Measurements from ENCODE around the gene LMTK3. TPM values are rescaled to one million over a fixed set of nuclear protein-coding genes. Genes with fewer than 3 reads are reported as not detected.

Gene LMTK3
- total and polyA plus RNA-seq, 2 experiments from 2014 or later = 1.6 to 11.8 TPM

GRCh38 chr19:48477698-48478338 lies 33.8 kb downstream of the LMTK3 start (continued):
- no peak for TF ChIP-seq STAT1 (IDR thresholded peaks at IDR 0.05; ENCODE audit: unreplicated experiment)
- no peak for TF ChIP-seq ETS1 (IDR thresholded peaks at IDR 0.05)

GRCh38 chr19:48477067-48477685 lies 34.5 kb downstream of the LMTK3 start:
- no peak for DNase-seq (ENCODE audit: low spot score)
- H3K36me3 Mint-ChIP-seq (ENCODE audit: low read depth) = peaks cover 58% of the 10 kb centered on the region
- H4K20me1 ChIP-seq (replicated peaks; ENCODE audit: insufficient read depth) = peaks cover 5% of the 10 kb centered on the region; the same call in 1 of the 2 replicates
- TF ChIP-seq ETS1 (IDR thresholded peaks at IDR 0.05) = no peak
- no peak for TF ChIP-seq STAT1 (IDR thresholded peaks at IDR 0.05; ENCODE audit: unreplicated experiment)
- TF ChIP-seq EZH2 (IDR thresholded peaks at IDR 0.05; ENCODE audit: low read depth, unreplicated experiment) = no peak
- TF ChIP-seq REST (IDR thresholded peaks at IDR 0.05; ENCODE audit: unreplicated experiment) = no peak
- no peak for TF ChIP-seq NANOG (IDR thresholded peaks at IDR 0.05; ENCODE audit: borderline replicate concordance)
- no peak for TF ChIP-seq CREB1 (CRISPR knock-in tag; IDR thresholded peaks at IDR 0.05; ENCODE audit: low read depth)
- TF ChIP-seq ZNF331 (CRISPR knock-in tag; IDR thresholded peaks at IDR 0.05; ENCODE audit: low read depth) = no peak
- TF ChIP-seq POLR2AphosphoS5 (IDR thresholded peaks at IDR 0.05; ENCODE audit: low read depth) = no peak
- no peak for TF ChIP-seq CTCF (conservative IDR thresholded peaks at IDR 0.05; ENCODE audit: low read depth in 2 of 2)
- TF ChIP-seq JUNB (IDR thresholded peaks at IDR 0.05; ENCODE audit: unreplicated experiment) = no peak
- TF ChIP-seq ZNF114 (CRISPR knock-in tag; IDR thresholded peaks at IDR 0.05) = no peak

More at GRCh38 chr19:48477067-48477685, 34.5 kb downstream of the LMTK3 start:
- Histone ChIP-seq H3F3A (replicated peaks; ENCODE audit: low read depth) (peaks cover 30% of the 10 kb centered on the region), H3K9me2 (ENCODE audit: insufficient read depth) (no peaks in the 10 kb centered on the region), H2AFZ (no peak overlapping the region), H3K4me3 (no peak overlapping the region), H3K79me2 (replicated peaks; ENCODE audit: insufficient read depth) (no peaks in the 10 kb centered on the region), H3K27ac (ENCODE audit: low read depth) (no peak overlapping the region), H3K36me3 (ENCODE audit: insufficient read depth) (peaks cover 30% of the 10 kb centered on the region), H3K4me1 (ENCODE audit: insufficient read depth) (peaks cover 12% of the 10 kb centered on the region; the same call in 1 of the 2 replicates), H3K4me2 (no peak overlapping the region), H3K27me3 (ENCODE audit: insufficient read depth) (no peaks in the 10 kb centered on the region)
- ATAC-seq = no peak
- Mint-ChIP-seq H3K27me3 (ENCODE audit: insufficient read depth, low read depth, poor library complexity) (peaks cover 34% of the 10 kb centered on the region), H3K4me3 (no peak overlapping the region), H3K9me3 (no peaks in the 10 kb centered on the region; the same call in 2 of the 3 replicates), H3K4me1 (peaks cover 23% of the 10 kb centered on the region), H3K27ac (no peak overlapping the region)

Measured in GM23338 (cell line).